Keratinocyte (primary cell): Measurements from ENCODE around the gene WDR77. TPM values are rescaled to one million over a fixed set of nuclear protein-coding genes. Genes with fewer than 3 reads are reported as not detected.

Source experiments
- DNase-seq: peaks from one replicate; pipeline ENCODE4 v3.0.0-alpha.2; 2011; ENCODE audit warnings: low read depth, missing footprints, low spot score
- FAIRE-seq: peaks from 2 replicates; lab custom pipeline; 2011; peaks lifted over from hg19 to GRCh38; lab: Jason Lieb, UNC
- H2AFZ ChIP-seq: 2 replicates; pipeline ENCODE4 v1.6.0; 2012; ENCODE audit warnings: low read length, control low read depth, inconsistent platforms; ENCODE audit not compliant: control insufficient read depth
- H3K27ac ChIP-seq: 2 replicates; pipeline ENCODE4 v1.5.1; 2011; ENCODE audit warnings: low read length; ENCODE audit not compliant: control insufficient read depth, insufficient read depth
- H3K27me3 ChIP-seq: 3 replicates; pipeline ENCODE4 v1.6.0; 2011; ENCODE audit warnings: low read length; ENCODE audit not compliant: control insufficient read depth, insufficient read depth; ENCODE audit errors: extremely low read depth
- H3K36me3 ChIP-seq, 2 experiments: 2 replicates in 1 of 2; 3 replicates in 1 of 2; pipeline ENCODE4 v1.5.1; 2011; ENCODE audit warnings: low read length in 2 of 2, mild to moderate bottlenecking in 1 of 2; ENCODE audit not compliant: control insufficient read depth in 2 of 2, insufficient read depth in 2 of 2; ENCODE audit errors: extremely low read depth in 1 of 2
- H3K4me1 ChIP-seq: 3 replicates; pipeline ENCODE4 v1.5.1; 2011; ENCODE audit warnings: low read length; ENCODE audit not compliant: control insufficient read depth, insufficient read depth; ENCODE audit errors: extremely low read depth
- H3K4me2 ChIP-seq: 3 replicates; pipeline ENCODE4 v1.6.0; 2011; ENCODE audit warnings: low read depth, low read length; ENCODE audit not compliant: control insufficient read depth, insufficient read depth; ENCODE audit errors: extremely low read depth
- H3K4me3 ChIP-seq, 3 experiments: fragments of 200-600 bp in 1 of 3; sonication (generic) in 1 of 3; 2 replicates in 2 of 3; 3 replicates in 1 of 3; pipeline ENCODE4 v1.5.1; 2011 to 2016; ENCODE audit warnings: low read length in 3 of 3, mild to moderate bottlenecking in 3 of 3, control low read depth in 2 of 3, inconsistent platforms in 1 of 3, low read depth in 1 of 3, mixed read lengths in 1 of 3, mixed run types in 1 of 3, moderate library complexity in 1 of 3; ENCODE audit not compliant: control insufficient read depth in 2 of 3, insufficient read depth in 2 of 3; ENCODE audit errors: extremely low read depth in 1 of 3
- H3K79me2 ChIP-seq: 2 replicates; pipeline ENCODE4 v1.6.0; 2012; ENCODE audit warnings: low read length; ENCODE audit not compliant: control insufficient read depth, insufficient read depth
- H3K9ac ChIP-seq: 3 replicates; pipeline ENCODE4 v1.6.0; 2011; ENCODE audit warnings: low read length; ENCODE audit not compliant: control insufficient read depth, insufficient read depth; ENCODE audit errors: extremely low read depth
- H3K9me1 ChIP-seq: 3 replicates; pipeline ENCODE4 v1.6.0; 2011; ENCODE audit warnings: low read length; ENCODE audit not compliant: control insufficient read depth, insufficient read depth; ENCODE audit errors: extremely low read depth
- H3K9me3 ChIP-seq: 2 replicates; pipeline ENCODE4 v1.5.1; 2012; ENCODE audit warnings: low read depth, low read length; ENCODE audit not compliant: control insufficient read depth
- H4K20me1 ChIP-seq: 3 replicates; pipeline ENCODE4 v1.6.0; 2011; ENCODE audit warnings: low read length; ENCODE audit not compliant: control insufficient read depth, insufficient read depth; ENCODE audit errors: extremely low read depth
- EZH2 ChIP-seq: IDR thresholded peaks from one replicate; pipeline ENCODE4 v1.6.1; 2012; ENCODE audit warnings: inconsistent platforms, mild to moderate bottlenecking, low read length, moderate library complexity
- dilution Hi-C: fragments of 300-500 bp; cut with MboI; formaldehyde crosslinking; loops from one replicate; pipeline ENCODE4 v1.7.0; 2020; ENCODE audit warnings: low sequenced_read_pairs; ENCODE audit not compliant: extremely low pct_ligation_motif_present
- polyA plus RNA-seq, 5 experiments: library from polyadenylated mRNA; depleted of rRNA in 3 of 5; stranded (reverse) in 3 of 5; stranded (forward) in 1 of 5; unstranded in 1 of 5; fragments of >200 nt; gene quantifications; 1 replicate in 1 of 5; 2 replicates in 3 of 5; 3 replicates in 1 of 5; pipeline versions ENCODE4 v1.2.1 to v1.2.3, GENCODE V29; 2011 to 2012; ENCODE audit warnings: missing spikeins in 2 of 5, low read depth in 1 of 5, low replicate concordance in 1 of 5
- TF ChIP-seq, protein P1 (sequence below), 3 experiments: IDR thresholded peaks in 1 of 3; conservative IDR thresholded peaks in 1 of 3; optimal IDR thresholded peaks in 1 of 3; 2 replicates in 2 of 3; 3 replicates in 1 of 3; pipeline versions ENCODE3 to v1.5.1; 2011; ENCODE audit warnings: low read length in 3 of 3, mild to moderate bottlenecking in 3 of 3, moderate library complexity in 2 of 3, control low read depth in 1 of 3, inconsistent platforms in 1 of 3; ENCODE audit not compliant: insufficient read depth in 2 of 3; ENCODE audit errors: extremely low read depth in 1 of 3

WDR77 gene
- polyA plus RNA-seq, 1 donor (not counting 4 experiments of a cell fraction or from before 2014, with no cell fraction given): 110 TPM

DNA sequence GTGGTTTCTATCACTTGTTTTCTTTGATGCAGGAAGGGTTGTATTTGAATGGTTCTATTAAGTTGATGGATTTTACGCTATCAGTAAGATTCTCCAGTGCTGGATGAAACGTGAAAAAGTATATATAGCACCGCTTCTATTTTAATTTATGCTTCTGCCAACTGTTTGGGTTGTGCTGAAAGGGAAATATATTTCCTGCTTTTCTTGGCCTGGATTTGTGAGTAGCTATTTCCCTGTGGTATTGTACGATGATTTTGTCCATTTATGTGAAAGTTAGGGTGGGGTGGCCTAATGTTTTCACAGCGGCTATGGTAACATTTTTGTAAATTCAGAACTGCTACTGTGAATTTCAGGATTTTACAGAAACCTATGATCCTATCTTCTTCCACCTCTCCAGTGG is 25.1 kb upstream of the WDR77 start:
- Histone ChIP-seq H3K79me2 (no peaks in the 10 kb centered on the region), H3K4me3 (no peak overlapping the region), H3K9ac (no peak overlapping the region), H4K20me1 (no peaks in the 10 kb centered on the region), H3K4me1 (no peaks in the 10 kb centered on the region), H2AFZ (no peak overlapping the region), H3K9me1 (no peaks in the 10 kb centered on the region), H3K9me3 (no peaks in the 10 kb centered on the region), H3K4me2 (no peak overlapping the region), H3K36me3 (peaks cover 0 to 1% of the 10 kb centered on the region in 2 experiments), H3K27me3 (no peaks in the 10 kb centered on the region), H3K27ac (no peak overlapping the region)
- no peak for TF ChIP-seq EZH2
- TF ChIP-seq, protein P1, sequence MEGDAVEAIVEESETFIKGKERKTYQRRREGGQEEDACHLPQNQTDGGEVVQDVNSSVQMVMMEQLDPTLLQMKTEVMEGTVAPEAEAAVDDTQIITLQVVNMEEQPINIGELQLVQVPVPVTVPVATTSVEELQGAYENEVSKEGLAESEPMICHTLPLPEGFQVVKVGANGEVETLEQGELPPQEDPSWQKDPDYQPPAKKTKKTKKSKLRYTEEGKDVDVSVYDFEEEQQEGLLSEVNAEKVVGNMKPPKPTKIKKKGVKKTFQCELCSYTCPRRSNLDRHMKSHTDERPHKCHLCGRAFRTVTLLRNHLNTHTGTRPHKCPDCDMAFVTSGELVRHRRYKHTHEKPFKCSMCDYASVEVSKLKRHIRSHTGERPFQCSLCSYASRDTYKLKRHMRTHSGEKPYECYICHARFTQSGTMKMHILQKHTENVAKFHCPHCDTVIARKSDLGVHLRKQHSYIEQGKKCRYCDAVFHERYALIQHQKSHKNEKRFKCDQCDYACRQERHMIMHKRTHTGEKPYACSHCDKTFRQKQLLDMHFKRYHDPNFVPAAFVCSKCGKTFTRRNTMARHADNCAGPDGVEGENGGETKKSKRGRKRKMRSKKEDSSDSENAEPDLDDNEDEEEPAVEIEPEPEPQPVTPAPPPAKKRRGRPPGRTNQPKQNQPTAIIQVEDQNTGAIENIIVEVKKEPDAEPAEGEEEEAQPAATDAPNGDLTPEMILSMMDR (optimal IDR thresholded peaks at IDR 0.05 in 1 of 3, IDR thresholded peaks at IDR 0.05 in 1 of 3, conservative IDR thresholded peaks at IDR 0.05 in 1 of 3; ENCODE audit: extremely low read depth in 1 of 3, insufficient read depth in 2 of 3, low read length in 3 of 3): no peak
- DNase-seq (no peak), FAIRE-seq (no peak)
- dilution Hi-C loops: no loop called here

DNA sequence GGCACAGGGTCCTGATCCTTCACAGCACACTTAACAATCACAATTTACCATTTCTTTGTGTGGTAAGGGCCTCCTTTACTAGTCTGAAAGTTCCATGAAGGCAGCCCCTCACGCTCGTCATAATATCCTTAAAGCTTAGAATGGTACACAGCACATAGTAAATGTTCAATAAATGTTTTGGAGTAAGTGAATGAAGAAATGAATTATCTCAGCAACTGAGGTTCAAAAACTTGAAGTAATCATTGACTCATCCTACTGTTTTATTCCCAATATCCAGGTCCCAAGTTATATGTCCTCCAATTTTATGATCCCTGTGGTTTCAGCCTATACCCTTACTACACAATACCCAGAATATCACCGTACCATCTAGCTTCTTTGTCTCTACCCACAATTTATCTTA is 22.5 kb upstream of the WDR77 start:
- H3K9ac ChIP-seq: no peak overlapping the region
- H3K4me2 ChIP-seq: no peak overlapping the region
- TF ChIP-seq, protein P1 (optimal IDR thresholded peaks at IDR 0.05 in 1 of 3, IDR thresholded peaks at IDR 0.05 in 1 of 3, conservative IDR thresholded peaks at IDR 0.05 in 1 of 3; ENCODE audit: extremely low read depth in 1 of 3, insufficient read depth in 2 of 3, low read length in 3 of 3): no peak
- TF ChIP-seq EZH2: no peak
- H3K79me2 ChIP-seq: no peaks in the 10 kb centered on the region
- H3K36me3 ChIP-seq: peaks cover 0 to 1% of the 10 kb centered on the region in 2 experiments
- H3K27ac ChIP-seq: no peak overlapping the region
- H3K9me3 ChIP-seq: no peaks in the 10 kb centered on the region
- no peak for DNase-seq
- no peaks in the 10 kb centered on the region for H3K27me3 ChIP-seq
- H3K9me1 ChIP-seq: no peaks in the 10 kb centered on the region
- no peak overlapping the region for H3K4me3 ChIP-seq
- H2AFZ ChIP-seq: no peak overlapping the region
- no peak for FAIRE-seq
- no peaks in the 10 kb centered on the region for H3K4me1 ChIP-seq
- dilution Hi-C loops: no loop called here
- H4K20me1 ChIP-seq: no peaks in the 10 kb centered on the region
